IPS-15b (cell line): ENCODE data around the gene TRIP12.
"Not testable (repeated sequence)": the region's sequence is repeated elsewhere in the genome, so short reads cannot be mapped to it uniquely, and the experiment has no call there.

ENCODE experiments used
- H3K27me3 ChIP-seq: one replicate; pipeline ENCODE4 v1.6.1; 2013; ENCODE audit warnings: low read length; ENCODE audit not compliant: control insufficient read depth, insufficient read depth
- H3K36me3 ChIP-seq: one replicate; pipeline ENCODE4 v1.6.1; 2013; ENCODE audit warnings: low read length; ENCODE audit not compliant: control insufficient read depth, insufficient read depth
- H3K4me1 ChIP-seq: one replicate; pipeline ENCODE4 v1.6.1; 2013; ENCODE audit warnings: mild to moderate bottlenecking, low read length; ENCODE audit not compliant: control insufficient read depth, insufficient read depth
- H3K4me3 ChIP-seq: one replicate; pipeline ENCODE4 v1.5.1; 2013; ENCODE audit warnings: low read depth, low read length
- H3K9ac ChIP-seq: one replicate; pipeline ENCODE4 v1.6.1; 2013; ENCODE audit warnings: low read depth, mild to moderate bottlenecking, low read length
- H3K9me3 ChIP-seq: one replicate; pipeline ENCODE4 v1.6.1; 2013; ENCODE audit warnings: mild to moderate bottlenecking, low read length; ENCODE audit not compliant: control insufficient read depth, insufficient read depth

Gene TRIP12

GRCh38 chr2:229868794-229869193, 53.0 kb downstream of the TRIP12 start:
- Histone ChIP-seq H3K4me1 (no peaks in the 10 kb centered on the region), H3K9ac (no peak overlapping the region), H3K9me3 (no peaks in the 10 kb centered on the region), H3K36me3 (no peaks in the 10 kb centered on the region), H3K27me3 (no peaks in the 10 kb centered on the region), H3K4me3 (no peak overlapping the region)

GRCh38 chr2:229865033-229865432, 56.8 kb downstream of the TRIP12 start:
- no peaks in the 10 kb centered on the region for H3K9me3 ChIP-seq
- H3K9ac ChIP-seq = no peak overlapping the region
- H3K4me3 ChIP-seq = no peak overlapping the region
- H3K36me3 ChIP-seq = no peaks in the 10 kb centered on the region
- no peaks in the 10 kb centered on the region for H3K4me1 ChIP-seq
- no peaks in the 10 kb centered on the region for H3K27me3 ChIP-seq

- Histone ChIP-seq H3K4me1 (no peaks in the 10 kb centered on the region), H3K36me3 (peaks cover 10% of the 10 kb centered on the region), H3K27me3 (no peaks in the 10 kb centered on the region), H3K9ac (no peak overlapping the region), H3K4me3 (no peak overlapping the region), H3K9me3 (no peaks in the 10 kb centered on the region)
Measured at GRCh38 chr2:229861431-229861830, 60.4 kb downstream of the TRIP12 start.

DNA sequence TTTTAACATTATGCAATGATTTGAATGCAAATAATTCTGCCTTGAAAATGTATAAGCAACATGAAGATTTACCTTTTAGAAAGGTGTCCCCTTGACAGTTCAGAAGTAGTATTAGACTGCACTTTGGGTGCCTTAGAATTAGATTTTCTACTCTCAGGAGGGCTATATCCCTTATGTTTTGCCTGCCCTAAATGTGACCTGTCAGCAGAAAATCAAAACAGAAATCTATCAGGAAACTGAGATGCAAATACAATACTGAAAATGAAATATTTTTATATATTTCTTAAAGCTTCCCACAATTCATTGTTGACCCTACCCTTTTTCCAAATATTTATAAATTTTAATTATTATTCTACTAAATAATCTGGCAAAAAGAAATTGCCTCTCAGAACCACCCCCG, 61.5 kb downstream of the TRIP12 start:
- H3K36me3 ChIP-seq = peaks cover 10% of the 10 kb centered on the region

DNA sequence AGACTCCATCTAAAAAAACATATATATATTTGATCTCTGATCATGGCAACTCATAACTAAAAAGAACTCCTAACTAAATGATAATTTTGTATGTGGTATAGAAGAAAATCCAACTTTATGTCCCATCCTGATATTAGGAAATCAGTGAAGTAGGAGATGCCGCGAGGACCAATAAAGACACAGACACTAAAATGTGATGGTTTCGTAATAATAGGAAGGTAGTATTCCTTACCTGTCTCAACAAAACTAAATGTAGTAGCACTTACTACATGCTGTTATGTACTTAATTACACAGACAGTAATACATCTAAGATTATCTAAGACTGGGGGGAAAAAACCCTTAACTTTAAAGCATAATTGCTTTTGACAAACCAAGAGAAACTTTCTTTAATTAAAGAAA, 63.5 kb downstream of the TRIP12 start:
- H3K4me3 ChIP-seq = no peak overlapping the region
- H3K36me3 ChIP-seq = peaks cover 10% of the 10 kb centered on the region
- no peaks in the 10 kb centered on the region for H3K27me3 ChIP-seq
- no peak overlapping the region for H3K9ac ChIP-seq
- H3K9me3 ChIP-seq = no peaks in the 10 kb centered on the region
- no peaks in the 10 kb centered on the region for H3K4me1 ChIP-seq

More for the DNA sequence above, 61.5 kb downstream of the TRIP12 start:
- H3K4me1 ChIP-seq = no peaks in the 10 kb centered on the region
- H3K9ac ChIP-seq = no peak overlapping the region
- H3K9me3 ChIP-seq = no peaks in the 10 kb centered on the region
- H3K27me3 ChIP-seq = no peaks in the 10 kb centered on the region
- H3K4me3 ChIP-seq = no peak overlapping the region

GRCh38 chr2:229857634-229858033, 64.2 kb downstream of the TRIP12 start:
- Histone ChIP-seq H3K27me3 (no peaks in the 10 kb centered on the region), H3K36me3 (peaks cover 10% of the 10 kb centered on the region), H3K9ac (no peak overlapping the region), H3K4me3 (no peak overlapping the region), H3K4me1 (no peaks in the 10 kb centered on the region), H3K9me3 (no peaks in the 10 kb centered on the region)

DNA sequence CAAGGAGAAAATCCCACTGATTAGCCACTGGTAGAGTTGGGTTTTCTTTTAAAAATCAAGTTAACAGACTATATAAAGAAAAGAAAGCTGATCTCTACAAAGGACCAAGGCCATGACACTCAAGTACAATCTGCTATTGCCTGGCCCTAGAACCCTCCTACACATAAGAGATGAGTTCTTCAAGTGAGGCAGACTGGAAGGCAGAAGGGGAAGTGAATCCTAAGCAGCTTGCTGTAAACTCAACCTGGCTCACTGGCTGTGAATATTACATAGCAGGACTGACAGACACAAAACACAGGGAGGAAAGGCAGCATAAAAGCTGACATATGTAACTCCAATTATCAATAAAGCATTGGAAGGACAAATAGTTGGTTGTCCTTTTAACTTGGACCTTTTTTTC, 65.4 kb downstream of the TRIP12 start:
- Histone ChIP-seq H3K27me3 (no peaks in the 10 kb centered on the region), H3K9ac (no peak overlapping the region), H3K4me3 (no peak overlapping the region), H3K9me3 (no peaks in the 10 kb centered on the region), H3K36me3 (peaks cover 10% of the 10 kb centered on the region), H3K4me1 (no peaks in the 10 kb centered on the region)

DNA sequence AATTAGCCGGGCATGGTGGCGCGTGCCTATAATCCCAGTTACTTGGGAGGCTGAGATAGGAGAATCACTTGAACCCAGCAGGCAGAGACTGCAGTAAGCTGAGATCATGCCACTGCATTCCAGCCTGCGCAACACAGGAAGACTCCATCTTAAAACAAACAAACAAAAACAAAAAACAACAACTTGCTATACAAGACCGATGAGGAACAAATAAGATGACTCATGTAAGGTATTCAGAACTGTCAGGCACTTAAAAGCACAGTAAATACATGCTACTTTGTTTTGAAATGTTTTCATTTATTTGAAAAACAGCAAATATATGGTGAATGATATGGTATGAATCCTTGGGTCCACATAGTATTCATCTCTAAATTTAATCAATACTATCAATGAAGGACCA, 66.7 kb downstream of the TRIP12 start:
- Histone ChIP-seq H3K4me3 (no peak overlapping the region), H3K9ac (no peak overlapping the region), H3K27me3 (no peaks in the 10 kb centered on the region), H3K36me3 (peaks cover 10% of the 10 kb centered on the region), H3K4me1 (no peaks in the 10 kb centered on the region), H3K9me3 (no peaks in the 10 kb centered on the region)

DNA sequence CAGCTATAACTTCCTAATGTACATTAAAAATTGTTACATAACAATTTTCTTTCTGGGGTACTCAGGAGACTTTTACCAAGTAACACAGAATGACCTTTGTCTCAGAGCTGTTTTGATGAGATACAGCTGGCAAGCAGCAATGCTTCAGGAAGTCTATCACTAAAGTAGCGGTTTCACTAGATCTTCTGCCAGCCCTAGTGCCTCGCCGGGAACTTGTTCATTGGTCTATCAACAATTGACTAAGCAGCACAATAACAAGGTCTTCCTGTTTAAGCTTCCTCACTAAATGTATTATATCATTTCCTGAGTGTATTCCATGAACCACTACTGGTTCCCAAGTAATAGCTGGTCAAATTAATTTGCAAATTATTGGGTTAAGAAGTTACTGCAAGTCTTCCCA, 69.2 kb downstream of the TRIP12 start:
- Histone ChIP-seq H3K9ac (no peak overlapping the region), H3K9me3 (no peaks in the 10 kb centered on the region), H3K27me3 (no peaks in the 10 kb centered on the region), H3K4me1 (peaks cover 9% of the 10 kb centered on the region), H3K36me3 (no peaks in the 10 kb centered on the region), H3K4me3 (no peak overlapping the region)

DNA sequence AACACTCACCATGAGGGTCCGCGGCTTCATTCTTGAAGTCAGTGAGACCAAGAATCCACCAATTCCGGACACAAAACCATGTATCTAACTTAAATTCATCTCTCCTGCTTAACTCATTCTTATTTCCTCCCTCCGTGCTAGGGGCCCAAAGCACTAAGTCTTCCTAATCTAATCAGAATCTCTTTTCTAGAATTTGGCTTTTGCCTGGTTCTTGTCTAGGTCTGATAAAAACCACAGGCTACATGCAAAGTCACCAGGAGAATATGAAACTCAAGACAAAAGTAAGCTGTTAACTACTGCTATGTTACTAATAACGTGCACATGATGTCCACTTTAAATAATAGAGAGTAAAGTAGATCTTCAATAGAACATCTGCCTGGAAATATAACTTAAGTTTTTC, 69.9 kb downstream of the TRIP12 start:
- H3K36me3 ChIP-seq = no peaks in the 10 kb centered on the region
- H3K9me3 ChIP-seq = no peaks in the 10 kb centered on the region
- peaks cover 9% of the 10 kb centered on the region for H3K4me1 ChIP-seq
- no peaks in the 10 kb centered on the region for H3K27me3 ChIP-seq
- no peak overlapping the region for H3K4me3 ChIP-seq
- H3K9ac ChIP-seq = no peak overlapping the region

DNA sequence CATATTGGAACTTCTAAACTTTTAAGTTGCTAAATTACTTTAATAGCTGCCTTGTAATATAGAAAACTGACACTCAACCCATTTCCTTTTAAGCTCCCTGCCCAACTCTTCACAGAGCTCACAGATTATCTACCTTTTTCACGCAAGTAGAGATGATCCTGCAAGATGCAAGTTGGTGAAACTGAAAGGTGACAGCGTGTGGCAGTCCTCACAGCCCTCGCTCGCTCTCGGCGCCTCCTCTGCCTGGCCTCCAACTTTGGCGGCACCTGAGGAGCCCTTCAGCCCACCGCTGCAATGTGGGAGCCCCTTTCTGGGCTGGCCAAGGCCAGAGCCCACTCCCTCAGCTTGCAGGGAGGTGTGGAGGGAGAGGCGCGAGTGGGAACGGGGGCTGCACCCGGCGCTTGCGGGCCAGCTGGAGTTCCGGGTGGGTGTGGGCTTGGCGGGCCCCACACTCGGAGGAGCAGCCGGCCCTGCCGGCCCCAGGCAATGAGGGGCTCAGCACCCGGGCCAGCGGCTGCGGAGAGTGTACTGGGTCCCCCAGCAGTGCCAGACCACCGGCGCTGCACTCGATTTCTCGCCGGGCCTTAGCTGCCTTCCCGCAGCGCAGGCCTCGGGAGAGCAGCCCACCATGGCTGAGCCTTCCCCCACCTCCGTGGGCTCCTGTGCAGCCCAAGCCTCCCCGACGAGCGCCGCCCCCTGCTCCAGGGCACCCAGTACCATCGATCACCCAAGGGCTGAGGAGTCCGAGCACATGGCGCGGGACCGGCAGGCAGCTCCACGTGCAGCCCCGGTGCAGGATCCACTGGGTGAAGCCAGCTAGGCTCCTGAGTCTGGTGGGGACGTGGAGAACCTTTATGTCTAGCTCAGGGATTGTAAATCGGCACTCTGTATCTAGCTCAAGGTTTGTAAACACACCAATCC, 71.2 kb downstream of the TRIP12 start:
- H3K4me1 ChIP-seq, H3K4me3 ChIP-seq, H3K36me3 ChIP-seq, H3K9me3 ChIP-seq, H3K27me3 ChIP-seq, H3K9ac ChIP-seq: not testable (repeated sequence)

- Histone ChIP-seq H3K4me3 (no peak overlapping the region), H3K4me1 (peaks cover 9% of the 10 kb centered on the region), H3K27me3 (no peaks in the 10 kb centered on the region), H3K9me3 (no peaks in the 10 kb centered on the region), H3K36me3 (no peaks in the 10 kb centered on the region), H3K9ac (no peak overlapping the region)
Measured at GRCh38 chr2:229849073-229849472, 72.7 kb downstream of the TRIP12 start.
